ENCODE measurements around the gene CENPM.

CENPM gene

GRCh38 chr22:41946629-41947423 lies at the start of gene CENPM:
TSS of gene CENPM (minus strand) at chr22:41947152. CDS start at chr22:41947076, 76 bp downstream.
- DNase-seq (ENCODE audit: extremely low read depth in 1 of 2, low read depth in 1 of 2) = peak; percentile 88 to 96

- DNase-seq (ENCODE audit: extremely low read depth in 1 of 2, low read depth in 1 of 2) = no peak
Measured at GRCh38 chr22:41995211-41995610, 48.3 kb upstream of the CENPM start.

- DNase-seq (ENCODE audit: extremely low read depth in 1 of 2, low read depth in 1 of 2) = no peak
Measured at GRCh38 chr22:41992496-41992895, 45.5 kb upstream of the CENPM start.

GRCh38 chr22:41991111-41991510 lies 44.2 kb upstream of the CENPM start:
- DNase-seq (ENCODE audit: extremely low read depth in 1 of 2, low read depth in 1 of 2) = no peak

GRCh38 chr22:41989246-41989645 lies 42.3 kb upstream of the CENPM start:
- DNase-seq (ENCODE audit: extremely low read depth in 1 of 2, low read depth in 1 of 2) = no peak

GRCh38 chr22:41987276-41987675 lies 40.3 kb upstream of the CENPM start:
- no peak for DNase-seq (ENCODE audit: extremely low read depth in 1 of 2, low read depth in 1 of 2)

GRCh38 chr22:41983513-41984405 lies 36.8 kb upstream of the CENPM start:
- no peak for DNase-seq (ENCODE audit: extremely low read depth in 1 of 2, low read depth in 1 of 2)

GRCh38 chr22:41982865-41983264 lies 35.9 kb upstream of the CENPM start:
- no peak for DNase-seq (ENCODE audit: extremely low read depth in 1 of 2, low read depth in 1 of 2)

GRCh38 chr22:41979423-41980250 lies 32.7 kb upstream of the CENPM start:
- no peak for DNase-seq (ENCODE audit: extremely low read depth in 1 of 2, low read depth in 1 of 2)

GRCh38 chr22:41978732-41979131 lies 31.8 kb upstream of the CENPM start:
- no peak for DNase-seq (ENCODE audit: extremely low read depth in 1 of 2, low read depth in 1 of 2)

GRCh38 chr22:41976961-41977566 lies 30.1 kb upstream of the CENPM start:
- no peak for DNase-seq (ENCODE audit: extremely low read depth in 1 of 2, low read depth in 1 of 2)

GRCh38 chr22:41976070-41976901 lies 29.3 kb upstream of the CENPM start:
- DNase-seq (ENCODE audit: extremely low read depth in 1 of 2, low read depth in 1 of 2) = no peak

GRCh38 chr22:41975299-41976069 lies 28.5 kb upstream of the CENPM start:
- DNase-seq (ENCODE audit: extremely low read depth in 1 of 2, low read depth in 1 of 2) = no peak

- DNase-seq (ENCODE audit: extremely low read depth in 1 of 2, low read depth in 1 of 2) = no peak
Measured at GRCh38 chr22:41974691-41975290, 27.8 kb upstream of the CENPM start.

- no peak for DNase-seq (ENCODE audit: extremely low read depth in 1 of 2, low read depth in 1 of 2)
Measured at GRCh38 chr22:41971431-41971830, 24.5 kb upstream of the CENPM start.

- DNase-seq (ENCODE audit: extremely low read depth in 1 of 2, low read depth in 1 of 2) = no peak
Measured at GRCh38 chr22:41970601-41971000, 23.6 kb upstream of the CENPM start.

GRCh38 chr22:41969110-41969646 lies 22.2 kb upstream of the CENPM start, which contains the start of gene SEPTIN3:
TSS of gene SEPTIN3 (plus strand) at chr22:41969443. CDS start at chr22:41971493, 2,050 bp downstream.
- no peak for DNase-seq (ENCODE audit: extremely low read depth in 1 of 2, low read depth in 1 of 2)

GRCh38 chr22:41968601-41969000 lies 21.6 kb upstream of the CENPM start:
- no peak for DNase-seq (ENCODE audit: extremely low read depth in 1 of 2, low read depth in 1 of 2)
